ENCODE results near the gene ROPN1L. TPM values are rescaled to one million over a fixed set of nuclear protein-coding genes. Genes with fewer than 3 reads are reported as not detected.
"Not testable (repeated sequence)": the region's sequence is repeated elsewhere in the genome, so short reads cannot be mapped to it uniquely, and the experiment has no call there.

The ROPN1L gene
- total RNA-seq (2022) (0.82 TPM in 1 of 2 replicates, not detected in the other), Bru-seq, nascent RNA (percentile 43 among the genes with signal in this experiment), BruChase-seq, experiment 1, labeled RNA remaining after a 6-hour chase (percentile 49 among the genes with signal in this experiment), BruChase-seq, experiment 2, labeled RNA remaining after a 2-hour chase (percentile 39 among the genes with signal in this experiment)
- long read RNA-seq: 0 reads

- no peak within 1 kb of the TSS for H3K27ac Mint-ChIP-seq (ENCODE audit: low read depth, unreplicated experiment)
- H3K4me1 Mint-ChIP-seq (ENCODE audit: insufficient read depth, unreplicated experiment): no peaks in the 10 kb centered on the region
- peaks cover 25% of the 10 kb centered on the region for H3K36me3 Mint-ChIP-seq (ENCODE audit: insufficient read depth, unreplicated experiment)
- BruUV-seq (replicated peaks): no TSS peak
- H3K9me3 Mint-ChIP-seq (ENCODE audit: unreplicated experiment): no peaks in the 10 kb centered on the region
- no peak for TF ChIP-seq CTCF (IDR thresholded peaks at IDR 0.05; ENCODE audit: unreplicated experiment)
- ChIA-PET POLR2A (interaction anchor here (1.2 to 1.8 kb wide), 3 partner anchors 12 to 160 kb away, joined by 3 to 5 read pairs (median 3); no protein-coding TSS in a partner anchor), CTCF (interaction anchor here (0.6 to 2.9 kb wide), 4 partner anchors 10 to 187 kb away, joined by 3 to 18 read pairs (median 10); no protein-coding TSS in a partner anchor)
- no peaks in the 10 kb centered on the region for H3K27me3 Mint-ChIP-seq (ENCODE audit: insufficient read depth, unreplicated experiment)
- peak; percentile 87 for DNase-seq (ENCODE audit: unreplicated experiment)
- H3K4me3 Mint-ChIP-seq (ENCODE audit: unreplicated experiment): peak within 1 kb of the TSS; percentile 74
- intact Hi-C loops (cut with micrococcal nuclease): loop anchor here (5.0 kb wide), 1 partner anchor 159 kb away; no protein-coding TSS in a partner anchor
Observed at GRCh38 chr5:10441083-10441991, at the start of gene ROPN1L. Gene ROPN1L (plus strand): TSS chr5:10441879. CDS start chr5:10442168, 289 bp downstream.

GRCh38 chr5:10392567-10393328, 48.9 kb upstream of the ROPN1L start:
- peak overlapping the region; percentile 3 for H3K27ac Mint-ChIP-seq (ENCODE audit: low read depth, unreplicated experiment)
- H3K4me3 Mint-ChIP-seq (ENCODE audit: unreplicated experiment); H3K27me3 Mint-ChIP-seq (ENCODE audit: insufficient read depth, unreplicated experiment); intact Hi-C loops (cut with micrococcal nuclease); DNase-seq (ENCODE audit: unreplicated experiment); H3K9me3 Mint-ChIP-seq (ENCODE audit: unreplicated experiment); H3K4me1 Mint-ChIP-seq (ENCODE audit: insufficient read depth, unreplicated experiment); BruUV-seq (replicated peaks): not testable (repeated sequence)
- ChIA-PET CTCF (interaction anchor here (1.0 to 1.6 kb wide), 3 partner anchors 11 to 109 kb away, joined by 3 to 9 read pairs (median 5); no protein-coding TSS in a partner anchor), POLR2A (interaction anchor here (0.8 to 2.6 kb wide), 3 partner anchors 22 to 143 kb away, joined by 3 to 6 read pairs (median 5); partner anchors contain the start of genes ATPSCKMT and CCT5)
- peaks cover 94% of the 10 kb centered on the region for H3K36me3 Mint-ChIP-seq (ENCODE audit: insufficient read depth, unreplicated experiment)

GRCh38 chr5:10393491-10393890, 48.2 kb upstream of the ROPN1L start:
- H3K36me3 Mint-ChIP-seq (ENCODE audit: insufficient read depth, unreplicated experiment): peaks cover 95% of the 10 kb centered on the region
- no peak overlapping the region for H3K4me3 Mint-ChIP-seq (ENCODE audit: unreplicated experiment)
- POLR2A ChIA-PET: interaction anchor here (0.6 to 2.6 kb wide), 4 partner anchors 22 to 143 kb away, joined by 3 to 6 read pairs (median 4); partner anchors contain the start of genes ATPSCKMT and CCT5
- no peaks in the 10 kb centered on the region for H3K4me1 Mint-ChIP-seq (ENCODE audit: insufficient read depth, unreplicated experiment)
- intact Hi-C loops (cut with micrococcal nuclease): no loop called here
- H3K9me3 Mint-ChIP-seq (ENCODE audit: unreplicated experiment): no peaks in the 10 kb centered on the region
- no peak for TF ChIP-seq CTCF (IDR thresholded peaks at IDR 0.05; ENCODE audit: unreplicated experiment)
- no peaks in the 10 kb centered on the region for H3K27me3 Mint-ChIP-seq (ENCODE audit: insufficient read depth, unreplicated experiment)
- CTCF ChIA-PET: interaction anchor here (1.0 to 1.6 kb wide), 2 partner anchors 35 to 110 kb away, joined by 5 to 9 read pairs; no protein-coding TSS in a partner anchor
- no peak for DNase-seq (ENCODE audit: unreplicated experiment)
- no TSS peak for BruUV-seq (replicated peaks)
- H3K27ac Mint-ChIP-seq (ENCODE audit: low read depth, unreplicated experiment): peak overlapping the region; percentile 3

GRCh38 chr5:10396552-10396951, 45.1 kb upstream of the ROPN1L start:
- H3K36me3 Mint-ChIP-seq (ENCODE audit: insufficient read depth, unreplicated experiment): peaks cover 82% of the 10 kb centered on the region
- intact Hi-C loops (cut with micrococcal nuclease): no loop called here
- POLR2A ChIA-PET: interaction anchor here (0.6 to 1.1 kb wide), 3 partner anchors 42 to 1296 kb away, joined by 3 to 4 read pairs (median 4); partner anchors contain the start of gene MARCHF6
- TF ChIP-seq CTCF (IDR thresholded peaks at IDR 0.05; ENCODE audit: unreplicated experiment): no peak
- BruUV-seq (replicated peaks): no TSS peak
- no peaks in the 10 kb centered on the region for H3K4me1 Mint-ChIP-seq (ENCODE audit: insufficient read depth, unreplicated experiment)
- no peak overlapping the region for H3K4me3 Mint-ChIP-seq (ENCODE audit: unreplicated experiment)
- no peaks in the 10 kb centered on the region for H3K27me3 Mint-ChIP-seq (ENCODE audit: insufficient read depth, unreplicated experiment)
- no peaks in the 10 kb centered on the region for H3K9me3 Mint-ChIP-seq (ENCODE audit: unreplicated experiment)
- H3K27ac Mint-ChIP-seq (ENCODE audit: low read depth, unreplicated experiment): peak overlapping the region; percentile 0
- CTCF ChIA-PET: interaction anchor here (0.5 to 1.6 kb wide), 4 partner anchors 22 to 113 kb away, joined by 3 to 6 read pairs (median 5); partner anchors contain the start of gene MARCHF6
- no peak for DNase-seq (ENCODE audit: unreplicated experiment)
